GM18499 (cell line): Measurements from ENCODE around the gene ULBP2.
"Not testable (repeated sequence)": the region's sequence is repeated elsewhere in the genome, so short reads cannot be mapped to it uniquely, and the experiment has no call there.

Source experiments
- ATAC-seq: cut with Tn5 transposase; IDR thresholded peaks from one replicate; pipeline ENCODE4 v1.9.1; 2021; ENCODE audit warnings: moderate number of reproducible peaks; ENCODE audit not compliant: insufficient read depth, unreplicated experiment

Gene ULBP2

DNA sequence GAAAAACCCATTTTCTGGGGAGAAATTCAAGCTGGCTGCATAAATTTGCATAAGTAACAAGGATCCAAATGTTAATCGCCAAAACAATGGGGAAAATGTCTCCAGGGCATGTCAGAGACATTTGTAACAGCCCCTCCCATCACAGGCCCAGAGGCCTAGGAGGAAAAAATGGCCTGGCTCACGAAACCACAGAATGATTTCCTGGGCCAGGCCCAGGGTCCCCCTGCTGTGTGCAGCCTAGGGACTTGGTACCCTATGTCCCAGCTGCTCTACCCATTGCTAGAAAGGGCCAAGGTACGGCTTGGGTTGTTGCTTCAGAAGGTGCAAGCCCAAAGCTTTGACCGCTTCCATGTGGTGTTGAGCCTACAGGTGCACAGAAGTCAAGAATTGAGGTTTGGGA is 33.3 kb upstream of the ULBP2 start:
- not testable (repeated sequence) for ATAC-seq

DNA sequence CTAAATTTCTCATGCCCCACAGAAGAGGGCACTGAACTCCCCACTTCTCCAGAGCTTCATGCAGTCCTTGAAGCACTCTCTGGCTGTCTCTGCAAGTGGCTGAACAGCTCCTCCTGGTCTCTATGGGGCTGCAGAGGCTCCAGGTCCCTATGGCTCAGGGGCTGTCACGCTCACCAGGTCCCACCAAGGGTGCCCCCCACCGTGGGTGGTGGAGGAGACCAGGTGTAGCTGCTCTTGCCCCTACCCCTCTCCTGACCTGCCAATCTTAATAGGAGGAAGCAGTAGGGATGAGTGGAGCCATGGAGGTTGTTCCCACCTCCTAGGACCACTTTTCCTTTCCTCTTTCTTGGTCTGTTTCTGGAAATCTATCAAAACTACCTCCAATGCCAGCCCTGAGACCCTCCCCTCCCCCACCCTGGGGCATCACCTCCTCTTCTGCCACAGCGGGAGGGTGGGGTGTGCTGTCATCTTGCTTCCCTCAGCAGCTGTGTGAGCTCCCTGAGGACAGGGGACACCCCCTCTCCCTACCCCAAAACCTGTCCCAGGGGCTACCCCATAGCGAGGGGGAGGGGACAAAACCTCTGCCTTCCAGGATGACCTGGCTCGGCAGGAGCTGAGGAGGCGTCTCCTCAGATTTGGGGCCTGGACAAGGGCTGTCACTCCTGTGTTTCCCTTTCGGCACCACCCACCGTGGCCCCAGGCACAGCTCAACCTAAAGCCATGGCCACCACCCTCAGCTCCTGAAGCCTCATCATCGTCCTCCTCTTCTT is 31.9 kb upstream of the ULBP2 start:
- ATAC-seq: no peak

GRCh38 chr6:149910721-149911151 is 31.1 kb upstream of the ULBP2 start:
- no peak for ATAC-seq

- not testable (repeated sequence) for ATAC-seq
These were observed 29.1 kb upstream of the ULBP2 start for GRCh38 chr6:149912680-149913079.

DNA sequence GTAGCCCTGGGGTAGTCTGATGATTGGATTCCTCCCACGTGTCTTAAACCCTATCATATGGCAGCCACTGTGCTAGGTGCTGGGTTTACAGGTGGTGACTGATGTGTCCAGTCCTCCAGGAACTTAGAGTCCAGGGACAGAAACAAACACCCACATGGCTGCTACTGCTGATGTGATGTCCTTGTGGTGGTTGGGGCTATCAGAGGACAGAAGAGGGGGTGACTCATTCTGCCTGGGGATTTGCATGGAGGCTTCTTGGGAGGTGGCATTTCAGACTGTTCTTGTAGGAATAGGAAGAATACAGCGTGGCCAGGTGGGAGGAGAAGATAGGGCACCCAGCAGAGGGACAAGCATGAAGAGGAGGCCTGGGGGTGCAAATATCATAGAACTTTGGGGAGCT is 28.7 kb upstream of the ULBP2 start:
- no peak for ATAC-seq

- no peak for ATAC-seq
These were observed 28.1 kb upstream of the ULBP2 start for GRCh38 chr6:149913540-149914240.

- ATAC-seq: no peak
These were observed 25.6 kb upstream of the ULBP2 start for GRCh38 chr6:149915970-149916865.

DNA sequence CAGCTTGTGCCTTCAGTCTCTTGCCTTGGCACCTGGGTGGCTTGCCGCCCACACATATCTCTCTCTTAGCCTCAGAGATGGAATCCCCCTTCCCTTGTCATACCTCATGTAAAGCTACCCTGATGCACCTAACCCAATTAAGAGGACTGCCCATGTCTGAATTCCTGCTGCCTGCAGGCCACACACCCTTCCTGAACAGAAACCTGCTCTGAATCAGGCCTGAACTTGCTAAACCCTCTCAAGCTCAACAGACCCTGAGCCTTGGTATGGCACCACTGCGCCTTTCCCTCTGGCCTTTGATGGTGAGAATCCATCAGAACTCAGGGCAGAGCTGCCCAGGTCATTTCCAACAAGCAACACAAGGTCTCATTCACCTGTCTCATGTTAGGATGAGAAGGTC is 24.1 kb upstream of the ULBP2 start:
- no peak for ATAC-seq

GRCh38 chr6:149918151-149918905 is 23.5 kb upstream of the ULBP2 start:
- no peak for ATAC-seq

GRCh38 chr6:149919126-149919833 is 22.5 kb upstream of the ULBP2 start:
- not testable (repeated sequence) for ATAC-seq

- ATAC-seq: no peak
These were observed 22.0 kb upstream of the ULBP2 start for GRCh38 chr6:149919834-149920225.

DNA sequence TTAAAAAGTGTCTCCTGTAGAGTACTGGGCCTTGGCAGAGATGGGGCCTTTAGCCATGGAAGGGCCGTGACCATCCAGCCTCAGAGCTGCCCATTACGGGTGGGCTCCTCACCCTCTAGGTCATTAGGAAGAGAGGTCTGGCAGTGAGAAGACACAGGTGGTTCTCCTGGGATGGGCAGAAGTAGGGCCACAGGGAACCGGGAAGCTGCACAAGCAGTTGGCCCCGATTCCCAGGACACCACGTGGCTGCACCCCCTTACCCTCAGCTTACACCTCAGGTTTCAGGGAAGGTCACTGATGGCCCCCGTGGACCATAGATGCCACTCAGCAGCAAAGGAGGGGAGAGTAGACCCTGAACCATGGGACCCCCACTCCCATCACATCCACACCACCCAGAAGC is 20.5 kb upstream of the ULBP2 start:
- ATAC-seq: no peak

GRCh38 chr6:149922091-149922490 is 19.7 kb upstream of the ULBP2 start:
- not testable (repeated sequence) for ATAC-seq

DNA sequence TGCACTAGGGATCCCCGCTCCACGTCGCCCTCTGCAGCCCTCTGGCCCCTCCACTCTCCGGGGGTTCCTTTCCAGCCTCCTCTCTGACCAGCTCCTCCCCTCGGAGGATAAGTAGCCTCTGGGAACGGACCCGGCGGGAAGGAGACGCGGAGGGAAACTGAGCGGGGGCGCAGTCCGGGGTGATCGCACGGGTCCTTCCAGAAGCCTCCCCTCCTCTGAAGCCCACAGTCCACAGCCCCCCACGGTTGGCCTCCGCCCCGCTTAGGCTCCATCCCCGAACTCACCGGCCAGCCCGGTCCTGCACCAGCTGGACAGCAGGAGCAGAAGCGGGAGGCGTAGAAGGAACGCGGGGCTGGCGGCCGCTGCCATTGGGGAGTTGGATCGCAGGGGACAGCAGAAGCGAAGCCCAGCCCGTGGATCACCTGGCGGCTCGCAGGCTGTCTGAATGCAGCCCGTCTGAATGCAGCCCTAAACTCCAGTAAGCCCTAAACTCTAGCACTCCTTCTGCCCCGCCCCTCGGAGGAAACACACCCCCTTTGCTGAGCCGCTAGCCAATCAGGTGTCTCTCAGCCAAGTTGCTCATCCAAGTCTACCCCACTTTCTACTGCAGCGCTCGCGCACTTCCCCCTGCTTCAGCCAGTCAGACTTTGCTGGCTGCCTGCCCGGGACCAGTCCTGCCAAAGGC is 19.0 kb upstream of the ULBP2 start, which contains the start of gene RAET1G:
Gene RAET1G (minus strand): TSS at position 480 of the 685 bp plus-strand sequence. CDS start 111 bp downstream, at position 369.
- no peak for ATAC-seq

DNA sequence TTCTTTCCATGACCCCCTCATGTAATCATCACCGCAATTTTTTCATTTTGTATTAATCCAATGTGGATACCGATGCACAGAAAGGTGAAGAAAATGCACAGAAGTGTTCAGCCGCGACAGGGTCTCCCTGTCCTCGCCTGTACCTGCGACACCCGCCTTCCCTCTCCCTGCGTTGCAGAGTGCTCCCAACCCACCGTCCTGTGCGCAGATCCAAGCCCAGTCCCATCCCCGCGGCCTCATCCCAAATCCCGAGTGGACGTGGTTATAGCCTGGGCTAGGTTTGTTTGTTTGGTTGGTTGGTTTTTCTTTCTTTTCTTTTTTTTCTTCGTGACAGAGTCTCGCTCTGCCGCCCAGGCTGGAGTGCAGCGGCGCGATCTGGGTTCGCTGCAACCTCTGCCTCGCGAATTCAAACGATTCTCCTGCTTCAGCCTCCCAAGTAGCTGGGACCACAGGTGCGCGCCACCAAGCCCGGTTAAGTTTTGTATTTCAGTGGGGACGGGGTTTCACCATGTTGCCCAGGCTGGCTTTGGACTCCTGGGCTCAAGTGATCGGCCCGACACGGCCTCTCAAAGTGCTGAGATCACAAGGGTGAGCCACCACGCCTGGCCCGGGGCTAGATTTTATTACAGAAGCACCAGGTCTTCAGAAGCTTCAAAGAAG is 18.4 kb upstream of the ULBP2 start:
- ATAC-seq: no peak

- no peak for ATAC-seq
These were observed 17.4 kb upstream of the ULBP2 start for GRCh38 chr6:149924206-149924932.

- ATAC-seq: no peak
These were observed 16.9 kb upstream of the ULBP2 start for GRCh38 chr6:149924933-149925252.
